ENCODE measurements around the gene GALNT18.
A peak's percentile ranks its signal among the peaks of the same experiment; 100 is the strongest.

Gene GALNT18

DNA sequence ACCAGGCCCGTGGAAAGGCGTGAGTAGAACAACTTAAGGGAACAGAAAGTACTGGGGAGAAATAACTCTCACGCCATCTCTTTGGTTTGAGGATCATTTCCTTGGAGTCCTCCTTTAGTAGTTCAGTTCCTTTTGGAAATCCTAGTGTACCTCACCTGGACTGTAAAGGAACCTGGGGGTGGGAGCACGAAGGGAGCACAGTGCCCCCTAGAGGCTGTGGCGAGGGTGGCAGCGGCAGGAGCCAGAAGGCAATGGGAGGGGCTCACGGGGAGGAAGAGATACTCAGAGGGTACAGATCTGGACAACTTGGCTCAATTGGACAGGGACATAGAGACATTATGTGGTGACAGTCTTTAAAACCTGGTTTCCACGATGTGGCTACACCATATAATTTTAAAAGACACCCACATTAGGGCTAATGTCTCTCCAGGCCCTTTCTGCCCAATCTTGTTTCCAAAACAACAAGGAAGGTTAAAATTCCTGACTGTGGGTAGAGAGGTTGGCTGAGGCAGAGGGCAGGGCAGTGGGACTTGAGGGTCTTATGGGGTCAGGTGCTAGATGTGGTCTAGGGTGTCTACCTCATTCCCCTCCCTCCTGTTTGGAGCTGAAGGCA is 355.7 kb downstream of the GALNT18 start:
- DNase-seq (ENCODE audit: low spot score), result no peak

DNA sequence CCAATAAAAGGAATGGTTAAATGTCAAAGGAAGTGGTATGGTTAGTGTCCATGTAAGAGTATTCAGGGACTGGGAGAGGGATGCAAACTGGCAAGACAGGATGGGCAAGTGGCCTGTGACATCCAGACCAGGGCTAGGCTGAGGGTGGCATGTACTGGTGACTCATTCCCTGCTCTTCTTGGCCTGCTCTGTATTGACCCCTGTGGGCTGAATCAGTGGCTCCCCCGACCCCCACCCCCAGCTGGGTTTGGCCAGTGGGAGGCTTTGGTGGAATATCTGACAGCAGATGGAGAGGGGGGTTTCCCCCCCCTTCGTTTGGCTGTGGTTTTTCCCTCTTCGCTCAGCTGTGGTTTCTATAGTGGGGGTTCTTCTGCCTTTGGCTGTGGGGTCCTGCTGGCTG is 356.5 kb downstream of the GALNT18 start:
- DNase-seq (ENCODE audit: low spot score), result no peak

GRCh38 chr11:11263238-11264005 is 358.4 kb downstream of the GALNT18 start:
- no peak for DNase-seq (ENCODE audit: low spot score)

DNA sequence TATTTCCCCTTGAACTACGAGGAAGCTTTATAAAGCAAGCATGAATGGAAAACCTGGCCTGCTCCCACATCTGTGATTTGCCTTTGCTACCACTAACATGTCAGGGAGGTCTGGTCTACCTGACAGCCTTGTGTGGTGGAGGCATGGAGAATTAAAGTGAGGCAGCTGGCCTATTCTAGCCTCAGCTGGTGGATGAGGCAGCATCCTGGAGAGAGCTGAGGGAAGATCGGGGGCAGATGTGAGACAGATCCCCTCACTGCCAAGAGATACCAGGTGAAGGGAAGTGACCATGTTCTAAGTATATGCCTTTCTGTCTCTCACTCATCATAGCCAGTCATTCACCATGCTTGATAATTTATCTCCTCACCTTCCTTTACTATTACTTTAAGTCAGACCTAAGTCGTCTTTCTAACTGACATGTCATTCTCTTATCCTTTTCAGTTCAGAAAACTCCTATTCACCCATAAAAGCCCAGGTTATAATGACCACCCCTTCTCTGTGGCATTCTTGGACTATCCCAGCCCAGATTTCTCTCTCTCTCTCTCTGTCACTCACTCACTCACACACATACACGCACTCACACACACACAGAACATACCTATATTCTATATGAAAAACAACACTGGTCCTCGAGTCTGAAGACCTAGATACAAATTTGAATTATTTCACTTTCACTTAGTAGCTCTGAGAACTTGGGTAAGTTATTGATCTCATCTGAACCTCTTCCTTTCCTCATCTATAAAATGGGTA is 359.5 kb downstream of the GALNT18 start:
- DNase-seq (ENCODE audit: low spot score), result no peak

DNA sequence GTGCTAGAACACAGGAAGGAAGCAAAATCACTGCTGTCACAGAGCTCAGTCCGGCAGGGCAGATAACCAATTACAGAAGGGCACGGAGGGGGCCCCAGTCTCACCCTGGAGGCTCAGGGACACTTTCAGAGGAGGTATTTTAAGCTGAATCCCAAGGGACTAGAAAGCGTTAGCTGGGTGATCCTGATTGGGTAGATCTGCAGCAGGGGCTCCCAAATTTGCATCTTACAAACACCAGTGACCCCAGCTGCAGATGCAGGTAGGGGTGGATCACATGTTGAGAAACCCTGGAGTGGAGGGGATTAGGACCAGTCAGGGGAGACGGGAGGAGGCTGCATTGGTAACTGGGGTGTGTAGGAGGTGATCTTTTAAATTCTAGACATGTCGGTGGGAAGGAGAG is 360.2 kb downstream of the GALNT18 start:
- no peak for DNase-seq (ENCODE audit: low spot score)

DNA sequence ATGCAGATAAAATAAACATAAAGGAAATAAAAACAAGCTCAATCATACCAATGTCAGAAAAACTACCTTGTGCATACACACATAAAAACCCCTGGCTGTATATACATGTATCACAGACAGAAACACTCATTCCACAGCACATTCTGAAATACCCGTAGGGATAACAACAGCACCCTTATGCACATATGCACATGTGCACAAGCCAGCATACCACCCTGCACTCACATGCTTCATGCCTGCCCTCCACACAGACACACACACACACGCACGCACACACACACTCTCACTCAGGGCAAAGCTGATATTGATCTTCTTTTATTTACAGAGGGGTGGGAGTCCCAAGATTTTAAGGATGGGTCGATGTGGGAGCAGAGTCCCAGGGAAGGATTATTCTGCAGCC is 360.9 kb downstream of the GALNT18 start:
- no peak for DNase-seq (ENCODE audit: low spot score)

- DNase-seq (ENCODE audit: low spot score), result no peak
Measured at GRCh38 chr11:11253995-11254394, 367.8 kb downstream of the GALNT18 start.

GRCh38 chr11:11253497-11253896 is 368.3 kb downstream of the GALNT18 start:
- DNase-seq (ENCODE audit: low spot score), result no peak

- DNase-seq (ENCODE audit: low spot score), result no peak
Measured at GRCh38 chr11:11252403-11252802, 369.4 kb downstream of the GALNT18 start.

- DNase-seq (ENCODE audit: low spot score), result no peak
Measured at GRCh38 chr11:11251394-11251970, 370.3 kb downstream of the GALNT18 start.

- DNase-seq (ENCODE audit: low spot score), result no peak
Measured at GRCh38 chr11:11250470-11250869, 371.3 kb downstream of the GALNT18 start.

DNA sequence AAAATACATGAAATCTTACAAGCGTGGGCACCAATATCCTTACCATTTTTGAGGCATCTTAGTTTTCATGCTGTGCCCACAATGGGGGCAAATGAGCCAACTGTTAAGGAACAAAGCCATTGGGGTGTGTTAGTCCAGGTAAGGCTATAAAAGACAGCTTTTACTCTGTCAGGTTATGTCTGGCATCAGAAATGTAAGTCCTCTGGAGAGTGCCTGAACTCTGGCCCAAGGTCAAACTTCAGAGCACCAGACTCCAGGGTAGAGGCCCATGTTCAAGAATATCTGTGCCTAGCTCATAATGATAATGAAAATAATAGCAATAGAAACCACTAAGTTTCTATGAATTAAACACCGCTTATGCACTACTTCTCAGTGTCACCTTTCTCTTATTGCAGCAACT is 374.2 kb downstream of the GALNT18 start:
- no peak for DNase-seq (ENCODE audit: low spot score)

GRCh38 chr11:11247086-11247485 is 374.7 kb downstream of the GALNT18 start:
- DNase-seq (ENCODE audit: low spot score), result peak; percentile 8

DNA sequence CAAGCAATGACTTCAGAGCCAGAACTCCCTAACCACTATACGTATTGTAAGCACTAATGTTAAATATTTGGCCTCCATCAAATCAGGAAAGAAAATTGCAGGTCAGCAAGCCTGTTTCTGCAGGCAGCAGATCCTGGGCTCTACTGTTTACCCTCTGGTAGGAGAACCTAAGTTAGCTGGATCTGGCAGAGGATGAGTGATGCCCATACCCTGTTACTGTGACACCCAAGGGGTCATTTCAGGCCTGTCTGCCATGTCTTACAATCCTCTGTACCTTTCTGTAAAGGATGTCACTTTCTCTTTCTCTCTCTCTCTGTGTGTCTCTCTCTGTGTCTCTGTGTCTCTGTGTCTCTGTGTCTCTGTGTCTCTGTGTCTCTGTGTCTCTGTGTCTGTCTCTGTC is 375.6 kb downstream of the GALNT18 start:
- DNase-seq (ENCODE audit: low spot score), result no peak

DNA sequence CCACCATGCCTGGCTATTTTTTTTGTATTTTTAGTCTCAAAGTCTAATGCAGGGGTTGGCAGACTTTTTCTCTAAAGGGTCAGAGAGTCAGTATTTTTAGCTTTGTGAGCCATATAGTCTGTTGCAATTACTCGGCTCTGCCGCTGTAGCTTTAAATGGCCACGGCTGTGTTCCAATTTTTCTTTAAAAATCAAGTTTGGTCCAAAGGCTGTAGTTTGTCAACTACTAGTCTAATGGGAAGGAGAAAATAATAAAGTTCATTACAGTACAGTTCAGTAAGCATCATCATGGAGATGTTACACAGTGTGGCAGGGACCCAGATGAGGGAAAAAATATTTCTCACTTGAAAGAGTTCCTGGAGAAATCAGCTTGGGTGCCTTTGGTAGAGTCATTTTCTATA is 376.4 kb downstream of the GALNT18 start:
- no peak for DNase-seq (ENCODE audit: low spot score)

GRCh38 chr11:11244470-11245080 is 377.2 kb downstream of the GALNT18 start:
- DNase-seq (ENCODE audit: low spot score), result no peak

DNA sequence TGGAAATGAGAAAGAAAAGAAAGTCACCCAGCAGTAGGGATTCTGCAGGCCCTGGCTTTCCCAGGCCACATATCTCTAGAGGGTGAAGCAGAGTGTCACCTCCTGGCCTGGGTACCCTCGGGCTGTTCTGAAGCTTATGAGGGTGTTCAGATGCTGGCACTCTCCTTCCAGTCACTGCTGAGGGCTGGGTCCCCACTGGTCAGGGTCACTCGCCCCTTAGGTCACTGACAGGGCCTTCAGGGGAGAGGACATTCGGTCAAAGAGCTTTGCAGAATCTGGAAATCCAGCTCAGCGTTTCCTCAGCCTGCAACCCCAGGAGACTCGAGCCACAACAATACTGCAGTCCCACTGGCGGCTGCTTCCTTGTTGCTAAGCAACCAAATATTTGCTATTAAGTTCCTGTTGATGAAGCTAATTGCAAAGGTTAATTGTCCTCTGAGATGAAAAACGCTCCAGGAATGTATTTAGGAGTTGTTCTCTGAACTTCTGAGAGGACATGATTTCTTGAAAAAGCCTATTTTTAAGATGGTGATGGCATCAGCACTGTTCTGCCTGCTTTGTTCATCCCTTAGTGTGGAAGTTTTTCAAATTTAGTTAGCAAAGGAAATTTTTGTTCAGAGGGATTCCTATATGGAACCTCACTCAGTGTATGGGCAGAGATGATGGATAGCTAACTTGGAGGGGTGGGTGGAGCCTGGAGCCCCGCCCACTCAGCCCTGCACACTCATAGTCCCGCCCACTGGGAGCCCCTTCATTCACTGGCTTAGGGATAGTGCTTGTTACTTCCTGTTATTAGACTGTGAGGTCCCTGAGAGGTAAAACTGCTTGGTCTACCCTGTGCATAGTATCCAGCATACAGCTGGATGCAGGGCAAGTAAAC is 378.0 kb downstream of the GALNT18 start:
- peak; percentile 32 for DNase-seq (ENCODE audit: low spot score)

- DNase-seq (ENCODE audit: low spot score), result no peak
Measured at GRCh38 chr11:11243209-11243589, 378.6 kb downstream of the GALNT18 start.

- no peak for DNase-seq (ENCODE audit: low spot score)
Measured at GRCh38 chr11:11241284-11241683, 380.5 kb downstream of the GALNT18 start.

- no peak for DNase-seq (ENCODE audit: low spot score)
Measured at GRCh38 chr11:11239959-11240358, 381.8 kb downstream of the GALNT18 start.

DNA sequence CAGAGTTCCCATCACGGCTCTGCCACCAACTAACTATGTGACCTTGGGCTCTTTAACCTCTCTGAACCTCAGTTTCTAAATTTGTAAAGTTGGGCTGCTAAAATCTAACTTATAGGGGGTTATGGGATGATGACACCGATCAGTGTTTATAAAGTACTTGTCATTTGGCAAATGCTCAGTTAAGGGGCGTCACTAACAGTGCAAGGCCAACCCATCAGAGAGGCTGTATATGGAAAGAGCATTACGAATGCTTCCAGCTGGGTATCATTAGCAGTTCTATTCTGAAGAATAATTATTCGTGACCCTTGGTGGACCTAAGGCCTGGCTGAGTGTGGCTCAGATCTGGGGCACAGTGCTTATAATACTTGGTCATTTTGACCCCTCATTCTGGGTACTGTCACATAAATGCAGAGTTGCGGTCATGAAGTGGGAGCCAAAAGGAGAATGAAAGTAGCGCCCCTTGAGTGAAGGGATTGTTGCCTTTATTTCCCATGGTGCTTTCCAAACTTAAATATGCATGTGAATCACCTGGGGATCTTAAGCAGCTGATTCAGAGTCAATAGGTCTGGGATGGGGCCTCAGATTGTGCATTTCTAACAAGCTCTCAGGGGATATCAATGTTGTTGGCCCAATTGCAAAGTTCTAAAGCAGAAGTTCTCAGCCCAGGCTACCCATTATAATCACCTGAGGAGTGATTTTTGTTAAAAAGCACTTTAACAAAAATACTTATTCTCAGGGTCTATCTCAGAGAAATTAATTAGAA is 384.6 kb downstream of the GALNT18 start:
- DNase-seq (ENCODE audit: low spot score), result no peak
